ENCODE results near the gene FBXO45.

DNA sequence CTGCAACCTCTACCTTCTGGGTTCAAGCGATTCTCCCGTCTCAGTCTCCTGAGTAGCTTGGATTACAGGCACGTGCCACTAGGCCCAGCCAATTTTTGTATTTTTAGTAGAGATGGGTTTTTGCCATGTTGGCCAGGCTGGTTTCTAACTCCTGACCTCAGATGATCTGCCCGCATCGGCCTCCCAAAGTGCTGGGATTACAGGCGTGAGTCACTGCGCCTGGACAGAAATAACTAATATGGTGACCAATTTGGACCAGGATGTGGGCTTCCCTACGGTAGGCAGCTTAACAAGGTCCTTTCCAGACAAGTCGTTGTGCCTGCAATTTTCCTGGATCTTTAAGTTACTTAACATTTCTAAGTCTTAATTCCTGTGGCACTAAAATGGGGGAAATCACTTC lies 14.9 kb upstream of the FBXO45 start:
- TF ChIP-seq, protein P1, sequence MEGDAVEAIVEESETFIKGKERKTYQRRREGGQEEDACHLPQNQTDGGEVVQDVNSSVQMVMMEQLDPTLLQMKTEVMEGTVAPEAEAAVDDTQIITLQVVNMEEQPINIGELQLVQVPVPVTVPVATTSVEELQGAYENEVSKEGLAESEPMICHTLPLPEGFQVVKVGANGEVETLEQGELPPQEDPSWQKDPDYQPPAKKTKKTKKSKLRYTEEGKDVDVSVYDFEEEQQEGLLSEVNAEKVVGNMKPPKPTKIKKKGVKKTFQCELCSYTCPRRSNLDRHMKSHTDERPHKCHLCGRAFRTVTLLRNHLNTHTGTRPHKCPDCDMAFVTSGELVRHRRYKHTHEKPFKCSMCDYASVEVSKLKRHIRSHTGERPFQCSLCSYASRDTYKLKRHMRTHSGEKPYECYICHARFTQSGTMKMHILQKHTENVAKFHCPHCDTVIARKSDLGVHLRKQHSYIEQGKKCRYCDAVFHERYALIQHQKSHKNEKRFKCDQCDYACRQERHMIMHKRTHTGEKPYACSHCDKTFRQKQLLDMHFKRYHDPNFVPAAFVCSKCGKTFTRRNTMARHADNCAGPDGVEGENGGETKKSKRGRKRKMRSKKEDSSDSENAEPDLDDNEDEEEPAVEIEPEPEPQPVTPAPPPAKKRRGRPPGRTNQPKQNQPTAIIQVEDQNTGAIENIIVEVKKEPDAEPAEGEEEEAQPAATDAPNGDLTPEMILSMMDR (IDR thresholded peaks at IDR 0.05), result no peak
- no peak for TF ChIP-seq POLR2A (IDR thresholded peaks at IDR 0.05)

Data from right lobe of liver (tissue), 4 donors.